Uterus (tissue), 2 donors: Measurements from ENCODE around the gene ZNF579.

Experiments
- CTCF ChIP-seq, 4 experiments: fragments of 200-600 bp in 2 of 4; fragments of 450-650 bp in 2 of 4; sonication (generic) in 2 of 4; IDR thresholded peaks; one replicate each; pipeline ENCODE4 v1.5.1; 2016 to 2019; ENCODE audit warnings: antibody characterized with exemption in 4 of 4, mild to moderate bottlenecking in 2 of 4, moderate library complexity in 1 of 4
- POLR2A ChIP-seq, 2 donors: fragments of 450-650 bp; IDR thresholded peaks; one replicate each; pipeline ENCODE4 v1.6.1; 2016; ENCODE audit warnings: antibody characterized with exemption in 2 of 2, mild to moderate bottlenecking in 1 of 2, moderate library complexity in 1 of 2

- TF ChIP-seq POLR2A (IDR thresholded peaks at IDR 0.05) (no peak), CTCF (IDR thresholded peaks at IDR 0.05) (no peak)
Measured at GRCh38 chr19:55578031-55578760, 2.5 kb downstream of the ZNF579 start.
